ENCODE measurements around the gene ANKRD34C.

The ANKRD34C gene

DNA sequence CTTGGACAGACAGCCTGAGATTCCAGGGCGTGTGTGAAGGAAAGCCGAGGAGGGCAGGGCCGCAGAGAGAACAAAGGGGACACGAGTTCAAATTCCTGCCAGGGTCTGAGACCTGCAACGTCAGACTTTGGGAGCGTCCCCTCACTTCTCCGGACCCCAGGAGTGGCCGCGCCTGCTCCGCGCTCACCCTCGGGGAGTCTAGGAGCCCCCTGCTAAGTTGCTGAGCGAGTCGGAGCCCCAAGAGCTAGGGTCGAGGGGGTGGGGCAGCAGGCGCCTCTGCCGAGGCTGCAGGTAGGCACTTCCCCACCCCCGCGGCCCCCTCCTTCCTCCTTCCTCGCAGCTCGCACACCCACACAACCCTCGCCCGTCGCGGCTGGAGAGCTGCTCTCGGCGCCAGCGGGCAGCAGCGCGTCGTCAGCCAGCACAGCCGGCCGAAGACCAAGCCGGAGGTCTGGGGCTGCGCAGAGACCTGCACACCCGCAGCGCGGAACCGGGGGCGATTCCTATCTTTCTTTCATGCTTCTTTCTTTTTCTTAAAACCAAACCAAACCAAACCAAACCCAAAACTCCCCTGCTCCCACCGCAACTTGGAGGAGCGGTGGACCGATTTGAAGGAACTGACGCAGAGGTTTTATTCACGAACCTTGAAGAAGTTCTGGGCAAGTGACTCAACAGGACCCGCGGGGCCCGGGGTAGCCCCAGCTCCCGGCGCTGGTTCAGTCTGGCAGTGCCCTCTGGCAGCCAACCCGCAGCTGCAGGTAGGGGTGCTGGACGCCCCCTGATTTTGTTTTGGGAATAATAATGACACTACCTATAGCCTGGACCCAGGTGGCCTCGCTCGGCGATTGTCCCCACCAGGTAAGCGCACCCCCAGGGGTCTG is at the start of gene ANKRD34C:
ANKRD34C (plus strand) TSS at position 352 of the 881 bp plus-strand sequence. CDS start 10,563 bp downstream, outside the sequence.
- DNase-seq, result no peak

DNA sequence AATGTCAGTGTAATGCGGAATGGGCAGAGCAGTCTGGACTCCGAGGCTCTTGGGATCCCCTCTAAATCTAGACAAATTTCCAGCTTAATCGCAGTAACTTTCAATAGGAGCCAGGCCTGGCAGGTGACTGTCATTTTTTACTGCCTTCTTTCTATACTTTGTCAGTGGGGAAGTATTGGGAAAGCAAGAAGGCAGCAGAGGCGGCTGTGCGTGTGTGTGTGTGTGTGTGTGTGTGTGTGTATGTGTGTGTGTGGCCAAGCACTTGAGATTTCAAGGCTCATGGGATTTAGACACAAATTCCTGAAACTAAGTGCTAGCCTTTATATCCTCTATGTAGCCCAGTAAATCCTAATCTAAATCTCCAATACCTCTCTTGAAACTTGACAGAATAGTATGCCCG is 49.3 kb upstream of the ANKRD34C start:
- DNase-seq, result no peak

DNA sequence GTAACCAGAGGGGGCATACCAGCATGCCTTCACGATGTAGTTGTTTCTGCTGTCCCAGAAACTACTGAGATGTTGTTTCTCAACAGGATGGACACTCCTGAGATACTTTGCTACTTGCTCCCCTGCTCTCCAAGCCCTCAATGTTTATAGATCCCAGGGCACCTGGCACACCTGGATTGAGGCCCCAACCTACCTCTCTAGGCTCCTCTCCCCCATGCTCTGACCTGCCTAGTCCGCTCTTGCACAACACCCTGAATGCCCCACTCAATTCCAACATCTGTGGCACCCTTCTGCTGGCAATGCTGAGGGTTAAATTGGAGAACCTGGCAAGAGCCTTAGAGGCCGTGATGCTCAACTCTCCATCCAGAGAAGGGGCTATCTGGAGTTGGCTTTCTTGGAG is 42.5 kb upstream of the ANKRD34C start:
- DNase-seq, result no peak

DNA sequence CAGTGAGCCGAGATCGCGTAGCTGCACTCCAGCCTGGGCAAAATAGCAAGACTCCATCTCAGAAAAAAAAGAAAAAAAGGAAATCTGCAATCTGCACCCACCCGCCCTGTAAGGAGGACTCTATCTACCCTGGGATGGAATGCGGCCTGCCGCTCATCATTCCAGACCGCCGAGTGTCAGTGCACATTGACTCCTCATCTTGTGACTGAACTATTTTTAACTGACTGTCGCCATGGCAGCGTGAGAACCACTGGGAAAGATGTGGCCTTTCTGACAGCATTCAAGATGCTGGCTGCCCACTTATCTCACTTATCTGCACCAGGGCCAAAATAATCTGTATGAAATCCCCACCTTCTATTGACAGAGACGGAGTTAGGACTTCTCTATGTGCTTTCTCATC is 38.8 kb upstream of the ANKRD34C start:
- DNase-seq, result no peak

DNA sequence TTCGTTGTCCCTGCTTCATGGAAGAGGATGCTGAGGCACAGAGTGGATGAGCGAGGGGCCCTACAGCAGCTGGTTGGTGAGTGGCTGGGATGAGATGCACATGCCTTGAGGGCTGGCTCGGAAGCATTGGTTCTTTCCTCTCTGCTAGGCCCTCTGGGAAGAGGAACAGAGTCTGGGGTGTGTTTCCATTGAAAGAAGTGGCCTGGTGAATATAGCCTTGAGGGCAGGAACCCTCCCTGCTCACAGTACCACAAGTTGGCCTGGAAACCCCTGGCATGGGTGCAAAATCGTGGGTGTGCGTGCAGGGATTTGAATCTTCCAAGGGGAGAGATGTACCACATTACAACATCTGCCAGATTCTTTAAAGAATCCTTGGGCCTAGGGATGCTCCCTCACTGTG is 37.6 kb upstream of the ANKRD34C start:
- DNase-seq, result no peak

DNA sequence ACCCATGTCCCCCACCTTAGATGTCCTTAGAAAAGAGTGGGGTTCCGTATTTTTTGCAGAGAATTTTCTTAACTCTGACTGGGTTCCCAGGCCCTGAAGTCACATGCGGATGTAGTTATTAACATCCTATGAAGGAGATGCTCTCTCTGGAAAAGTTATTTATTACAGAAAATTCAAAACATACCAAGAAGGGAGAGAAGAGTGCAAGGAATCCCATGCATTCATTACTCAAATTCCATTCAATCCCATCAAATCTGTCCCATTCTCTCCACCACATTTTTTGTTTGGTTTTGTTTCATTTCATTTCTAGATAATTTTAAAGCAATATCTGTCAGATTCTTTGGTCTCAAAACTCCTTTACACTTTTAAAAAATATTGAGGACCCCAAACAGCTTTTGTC is 34.3 kb upstream of the ANKRD34C start:
- DNase-seq, result no peak

DNA sequence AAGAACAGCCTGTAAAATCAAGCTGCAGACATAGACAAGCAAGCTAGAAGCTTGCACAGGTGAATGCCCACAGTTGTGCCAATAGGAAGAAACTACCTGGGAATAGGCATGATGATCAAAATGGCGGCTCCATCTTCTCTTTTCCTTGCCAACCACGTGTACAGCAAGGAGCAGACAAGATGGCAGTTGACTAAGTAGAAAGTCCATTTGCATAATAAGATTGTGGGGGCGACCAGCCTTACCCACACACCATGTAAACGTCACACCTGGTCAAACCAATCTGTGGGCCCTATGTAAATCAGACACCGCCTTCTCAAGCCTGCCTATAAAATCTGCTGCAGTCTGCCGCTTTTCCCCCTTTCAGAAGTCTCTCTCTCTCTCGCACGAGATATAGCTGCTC is 25.1 kb upstream of the ANKRD34C start:
- no peak for DNase-seq

DNA sequence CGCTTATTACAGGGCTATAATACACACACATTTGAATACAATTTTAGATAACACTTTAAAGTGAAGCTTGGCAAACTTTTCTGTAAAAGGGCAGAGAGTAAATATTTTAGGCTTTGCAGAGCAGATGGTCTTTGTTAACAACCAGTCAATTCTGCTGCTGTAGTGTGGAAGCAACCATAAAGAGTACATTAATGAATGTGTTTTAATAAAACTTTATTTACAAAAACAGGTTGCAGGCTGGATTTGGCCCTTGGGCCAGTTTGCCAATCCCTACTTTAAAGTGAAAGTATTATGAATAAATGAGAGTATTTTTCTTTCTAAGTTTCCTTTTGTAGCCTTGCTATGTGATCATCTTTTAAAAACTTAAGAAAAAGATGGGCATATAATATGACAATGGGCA is 20.7 kb upstream of the ANKRD34C start:
- no peak for DNase-seq

DNA sequence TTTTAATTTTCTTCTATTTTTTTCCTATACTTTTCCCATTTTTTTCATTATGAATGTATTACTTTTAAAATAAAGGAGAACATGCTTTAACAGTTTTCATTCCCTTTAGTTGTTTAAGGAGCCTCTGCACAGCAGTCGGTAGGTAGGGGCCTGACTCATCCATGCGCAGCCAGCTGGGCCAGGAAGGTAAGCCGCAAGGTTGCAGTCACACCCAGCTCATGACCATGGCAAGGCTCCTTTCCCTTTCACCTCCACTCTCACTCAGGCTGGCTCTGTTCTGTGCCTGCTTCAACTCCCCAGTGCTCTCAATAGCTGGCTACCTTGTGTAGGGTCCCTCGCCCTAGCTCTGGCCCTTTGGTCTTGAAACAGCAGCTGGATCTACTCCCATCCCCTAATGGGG is 17.4 kb upstream of the ANKRD34C start:
- no peak for DNase-seq

DNA sequence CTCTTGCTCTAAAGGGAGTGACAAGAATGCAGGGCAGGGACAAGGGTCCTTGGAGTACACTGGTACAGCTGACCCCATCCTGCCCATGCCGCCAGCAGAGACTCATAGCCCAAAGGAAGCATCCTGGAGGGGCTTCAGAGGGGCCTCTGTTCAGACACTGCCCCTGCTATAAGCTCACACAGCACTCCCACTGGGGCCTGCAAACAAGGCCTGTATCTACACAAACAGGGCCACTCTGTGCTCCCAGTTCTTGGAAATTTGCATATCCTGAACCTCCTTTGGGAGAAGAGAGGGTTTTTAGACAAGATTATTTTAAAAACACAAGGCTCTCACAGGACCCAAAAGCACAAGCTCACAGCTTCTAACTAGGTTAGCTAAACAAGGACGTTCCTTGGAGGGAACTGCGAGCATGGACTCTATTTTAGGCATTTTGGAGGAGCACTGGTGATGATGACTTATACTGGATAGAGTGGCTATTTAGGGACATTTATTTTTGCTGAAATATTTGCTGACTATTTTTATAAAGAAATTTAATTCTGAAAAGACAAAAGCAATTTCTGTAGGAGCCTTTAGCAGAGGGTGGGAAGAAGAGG is 16.4 kb upstream of the ANKRD34C start:
- DNase-seq, result no peak

DNA sequence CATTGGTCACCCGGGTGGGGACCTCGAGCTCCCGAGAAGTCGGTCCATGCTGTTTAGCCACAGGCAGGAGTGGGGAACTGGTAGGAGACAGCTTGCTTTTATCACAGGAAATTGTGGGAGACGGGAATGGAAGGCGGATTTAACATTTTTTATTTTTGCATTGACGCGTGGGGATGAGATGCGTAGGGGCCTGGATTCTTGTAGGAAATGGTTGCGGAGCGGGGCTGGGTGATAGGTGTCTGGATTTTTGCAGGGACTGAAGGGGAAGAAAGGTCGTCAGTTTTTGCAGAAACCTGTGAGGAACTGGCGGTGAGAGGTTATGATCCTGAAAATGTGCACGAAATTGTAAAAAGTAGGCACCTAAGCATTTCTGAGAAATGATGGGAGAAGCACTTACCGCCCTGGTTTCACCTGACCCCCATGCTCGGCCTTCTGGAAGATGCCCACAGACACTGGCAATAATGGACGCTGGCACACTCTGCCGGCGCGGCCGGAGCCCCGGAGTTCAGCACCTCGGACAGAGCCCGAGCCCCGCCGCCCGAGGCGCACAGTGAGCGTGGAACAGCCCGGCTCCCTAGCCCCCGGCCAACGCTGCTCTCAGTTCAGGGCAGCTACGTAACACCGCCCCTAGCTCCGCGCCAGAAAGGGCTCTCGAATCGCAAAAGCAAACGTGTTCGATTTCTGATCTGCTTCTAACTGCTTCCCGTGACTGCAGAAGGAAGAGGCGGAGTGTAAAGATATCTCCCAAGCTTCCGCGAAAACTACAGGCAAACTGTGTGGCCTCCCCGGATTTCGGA is 928 bp downstream of the ANKRD34C start:
- no peak for DNase-seq

DNA sequence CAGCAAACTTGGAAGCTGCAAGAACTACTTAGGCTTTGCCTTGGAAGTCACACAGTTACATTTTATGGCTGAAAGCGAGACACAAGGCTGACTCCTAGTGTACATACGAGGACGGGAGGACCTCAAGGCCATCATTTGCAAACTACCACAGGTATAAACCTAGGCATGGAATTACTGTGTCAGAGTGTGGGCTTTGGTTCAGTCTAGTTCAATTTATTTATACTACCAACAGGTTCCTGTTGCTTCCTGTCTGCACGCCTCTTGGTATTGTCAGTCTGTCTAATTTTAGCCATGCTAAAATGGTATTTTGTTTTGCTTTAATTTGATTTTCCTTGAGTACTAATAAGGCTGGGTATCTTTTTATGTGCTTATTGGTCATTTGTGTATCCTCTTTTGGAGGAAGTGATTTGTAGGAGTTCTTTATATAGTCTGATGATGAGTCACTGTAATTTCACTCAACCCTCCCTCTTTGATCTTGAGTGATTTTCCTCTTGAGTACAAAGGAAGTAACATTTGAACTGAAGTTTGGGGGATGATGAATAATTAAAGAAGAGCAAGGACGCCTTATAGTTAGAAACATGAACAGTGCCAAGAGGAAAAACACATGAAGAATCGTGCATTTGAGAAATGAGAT is 8.2 kb downstream of the ANKRD34C start:
- DNase-seq, result no peak

DNA sequence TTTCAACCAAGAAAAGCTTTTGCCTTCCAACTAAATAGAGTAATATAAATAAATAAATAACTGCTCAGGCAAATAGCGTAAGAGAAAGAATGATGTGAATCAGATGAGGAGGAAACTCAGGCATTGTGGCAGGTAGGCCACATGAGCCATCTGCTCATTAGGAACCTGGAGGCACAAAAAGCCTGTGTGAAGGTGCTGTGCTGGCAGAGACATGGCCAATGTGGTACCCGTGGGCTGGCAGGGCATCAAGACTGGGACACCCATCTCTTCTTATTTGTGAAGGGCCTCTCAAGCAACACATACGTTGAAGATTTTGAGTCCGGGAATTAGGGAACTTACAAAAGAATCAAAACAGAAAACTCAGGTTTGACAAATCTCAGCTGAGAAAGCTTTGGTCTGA is 9.5 kb downstream of the ANKRD34C start:
- no peak for DNase-seq

DNA sequence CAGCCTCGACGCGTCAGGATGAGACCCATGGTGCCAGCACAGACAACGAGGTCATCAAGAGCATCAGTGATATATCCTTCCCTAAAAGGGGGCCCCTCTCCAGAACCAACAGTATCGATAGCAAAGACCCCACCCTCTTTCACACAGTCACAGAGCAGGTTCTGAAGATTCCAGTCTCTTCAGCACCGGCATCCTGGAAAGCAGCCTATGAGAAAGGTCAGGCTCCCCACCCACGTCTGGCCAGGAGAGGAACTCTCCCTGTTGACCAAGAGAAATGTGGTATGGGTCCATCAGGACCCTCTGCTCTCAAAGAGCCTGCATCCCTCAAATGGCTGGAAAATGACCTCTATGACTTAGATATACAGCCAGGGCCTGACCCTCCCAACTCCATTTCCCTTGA is 11.6 kb downstream of the ANKRD34C start:
- no peak for DNase-seq

DNA sequence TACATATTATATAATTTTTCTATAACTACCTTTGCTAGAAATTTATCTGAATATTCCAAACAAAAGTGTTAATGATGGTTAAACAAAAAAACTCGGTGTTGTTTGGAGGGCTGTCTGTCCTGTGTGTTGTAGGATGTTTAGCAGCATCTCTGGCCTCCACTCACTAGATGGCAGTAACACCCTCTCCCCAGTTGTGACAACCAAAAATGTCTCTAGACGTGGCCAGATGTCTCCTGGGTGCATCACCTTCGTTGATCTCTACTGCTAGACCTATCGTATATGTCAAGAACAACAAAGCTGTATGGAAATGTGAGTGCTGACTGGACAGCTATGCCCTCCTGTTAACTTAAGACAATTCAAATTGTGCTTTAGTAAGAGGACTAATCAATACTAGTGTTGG is 14.1 kb downstream of the ANKRD34C start:
- no peak for DNase-seq

DNA sequence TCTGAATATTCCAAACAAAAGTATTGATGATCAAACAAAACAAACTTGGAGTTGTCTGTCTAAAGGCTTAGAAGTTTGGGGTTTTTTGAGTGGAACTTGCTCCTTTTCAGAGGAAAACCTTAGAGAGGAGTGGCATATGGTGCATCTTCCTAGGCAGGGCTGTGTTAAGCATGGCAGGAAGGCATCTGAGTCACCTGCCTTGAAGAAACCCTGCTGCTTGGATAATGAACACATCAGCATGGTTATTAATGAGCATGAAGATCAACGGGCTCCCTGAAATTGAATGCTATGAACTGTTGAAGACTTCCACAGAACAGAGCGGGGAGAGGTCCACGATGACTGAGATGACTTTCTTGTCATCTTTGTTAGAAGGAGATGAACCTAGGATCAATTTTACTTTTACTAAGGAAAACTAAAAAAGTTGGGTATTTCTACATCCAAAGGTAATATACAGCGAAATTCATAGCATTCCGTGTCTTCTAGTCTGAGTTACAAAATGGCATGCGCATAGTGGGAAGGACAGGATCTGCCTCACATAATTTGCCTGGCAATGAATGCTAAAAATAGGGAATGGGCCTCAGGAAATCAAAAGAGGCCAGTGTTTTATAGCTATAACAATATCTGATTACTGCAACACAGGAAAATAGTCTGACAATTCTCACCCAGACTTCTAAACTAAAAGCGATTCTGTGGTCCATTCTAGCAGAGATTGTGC is 16.8 kb downstream of the ANKRD34C start:
- DNase-seq, result no peak

DNA sequence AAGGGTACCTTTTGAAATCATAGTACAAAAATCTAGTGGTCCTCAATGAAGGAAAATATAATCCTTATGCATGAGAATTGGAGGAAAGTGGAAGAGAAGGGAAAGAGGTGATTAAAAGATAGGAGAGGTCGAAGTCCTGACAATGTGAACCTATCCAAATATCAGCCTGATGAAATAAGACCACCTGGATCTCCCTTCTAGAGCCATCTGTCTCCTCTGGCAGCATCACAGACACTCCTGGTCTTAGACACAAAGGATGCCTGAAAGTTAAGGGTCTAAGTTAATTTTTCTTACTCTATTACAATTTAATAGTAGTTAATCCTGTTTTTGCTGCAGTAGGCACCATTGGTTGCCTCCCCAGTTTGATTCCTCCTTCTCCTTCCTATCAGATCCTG is 17.3 kb downstream of the ANKRD34C start:
- DNase-seq, result no peak

DNA sequence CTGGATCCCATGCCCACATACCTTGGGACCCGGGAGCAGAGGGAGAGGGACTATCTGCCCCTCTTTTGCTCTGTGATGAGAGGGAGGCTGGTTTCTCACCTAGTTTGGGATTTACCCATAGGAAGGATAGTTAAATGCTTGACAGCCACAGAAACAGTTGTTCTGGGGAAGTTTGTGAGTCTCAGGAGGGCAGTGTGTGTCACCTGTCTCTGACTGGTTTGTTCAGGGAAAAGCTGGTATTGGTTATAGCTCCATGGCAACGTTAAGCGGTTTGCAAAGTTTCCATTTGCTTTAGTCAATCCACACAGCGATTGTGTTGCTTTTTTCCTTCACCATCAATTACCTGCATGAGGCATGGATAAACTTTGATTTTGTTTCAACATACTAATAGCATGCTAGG is 24.7 kb downstream of the ANKRD34C start:
- DNase-seq, result no peak

DNA sequence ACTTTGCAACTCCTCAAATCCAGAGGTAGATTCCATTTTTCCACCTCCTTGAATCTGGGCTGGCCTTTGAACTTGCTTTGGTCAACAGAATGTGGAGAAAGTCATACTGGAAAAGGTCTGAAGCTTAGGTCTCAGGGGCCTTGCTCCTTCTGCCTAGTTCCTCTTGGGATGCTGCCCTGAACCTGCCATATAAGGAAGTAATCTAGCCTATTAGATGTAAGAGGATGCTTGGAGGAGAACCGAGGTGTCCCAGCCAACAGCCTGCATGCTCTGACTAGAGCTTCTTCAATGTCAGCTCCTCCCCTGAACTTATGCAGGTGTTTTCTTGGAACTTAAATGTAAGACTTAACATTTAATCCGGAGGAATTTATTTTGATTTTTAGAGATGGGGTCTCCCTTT is 26.4 kb downstream of the ANKRD34C start:
- no peak for DNase-seq

DNA sequence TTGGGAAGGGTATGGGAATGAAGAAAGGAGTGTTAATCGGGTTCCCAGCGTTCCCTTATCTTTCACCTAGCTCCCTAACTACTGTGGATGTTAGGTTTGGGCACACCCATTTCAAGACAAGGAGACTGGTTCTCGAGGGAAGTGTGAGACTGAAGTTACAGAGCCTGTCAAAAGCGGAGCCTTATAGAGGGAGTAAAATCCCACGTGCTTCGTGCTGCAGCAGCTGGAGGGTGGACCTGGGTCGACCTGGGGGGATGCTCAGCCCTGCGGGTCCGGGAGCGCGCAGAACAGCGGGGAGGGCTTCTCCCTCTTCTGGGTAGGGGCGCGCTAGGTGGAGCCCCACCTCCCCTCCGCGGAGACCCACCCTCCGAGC is 28.1 kb downstream of the ANKRD34C start:
- no peak for DNase-seq

DNA sequence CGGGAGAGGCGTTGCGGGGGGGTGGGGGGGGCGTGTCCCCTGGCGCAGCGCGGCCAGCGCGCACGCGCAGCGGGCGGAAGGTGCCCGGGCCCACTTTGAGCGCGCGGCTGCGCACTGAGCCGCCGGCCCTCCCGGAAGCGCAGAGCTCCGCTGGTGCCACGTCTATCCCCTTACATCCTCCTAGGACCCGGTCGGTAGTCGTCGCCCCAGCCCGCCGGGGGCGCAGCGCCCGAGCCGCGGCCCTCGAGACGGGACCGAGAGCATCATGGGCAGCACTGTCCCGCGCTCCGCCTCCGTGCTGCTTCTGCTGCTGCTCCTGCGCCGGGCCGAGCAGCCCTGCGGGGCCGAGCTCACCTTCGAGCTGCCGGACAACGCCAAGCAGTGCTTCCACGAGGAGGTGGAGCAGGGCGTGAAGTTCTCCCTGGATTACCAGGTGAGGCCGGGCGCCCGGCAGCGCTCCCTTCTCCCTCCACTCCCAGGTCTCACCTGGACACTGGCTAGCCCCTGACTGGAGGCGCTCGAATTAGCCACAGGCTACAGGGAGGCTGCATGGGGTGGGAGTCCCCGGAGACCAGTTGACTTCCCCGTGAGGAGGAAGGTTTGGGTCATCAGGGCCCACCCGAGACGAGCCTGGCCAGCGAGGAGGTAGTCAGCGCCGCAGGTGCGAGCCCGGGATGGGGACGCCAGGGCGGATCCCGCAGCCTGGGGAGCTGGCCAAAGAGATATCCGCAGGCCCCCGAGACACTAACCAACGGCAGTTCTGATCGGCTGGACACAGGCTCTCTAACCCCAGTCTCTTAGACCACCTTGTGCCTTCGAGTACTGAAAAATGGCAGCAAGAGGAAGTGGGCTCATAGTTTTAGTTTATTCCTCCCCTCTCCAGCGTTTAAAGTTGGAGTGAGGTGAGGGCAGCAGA is 28.7 kb downstream of the ANKRD34C start, which contains the start of gene TMED3:
TMED3 (plus strand) TSS at position 128 of the 916 bp plus-strand sequence; CDS start at position 266, 138 bp downstream.
- peak; percentile 55 to 74 (median 58) for DNase-seq

Measured in activated naive CD4-positive, alpha-beta T cell (primary cell).